Measurements from ENCODE around the gene SLC22A23.

SLC22A23 gene

GRCh38 chr6:3294921-3295871 lies 161.7 kb downstream of the SLC22A23 start:
- no peak for TF ChIP-seq EZH2 (IDR thresholded peaks at IDR 0.05; ENCODE audit: borderline replicate concordance, low read depth, low read length, severe bottlenecking)
- TF ChIP-seq CTCF (IDR thresholded peaks at IDR 0.05; ENCODE audit: borderline replicate concordance, extremely low read depth, low read length, poor library complexity, severe bottlenecking) = no peak
- H3K4me3 ChIP-seq (ENCODE audit: low read depth in 1 of 2, low read length in 2 of 2) = no peak overlapping the region
- H3K27ac ChIP-seq (ENCODE audit: low read length) = no peak overlapping the region
- H3K4me2 ChIP-seq (ENCODE audit: insufficient read depth, low read length) = no peak overlapping the region
- no peaks in the 10 kb centered on the region for H3K79me2 ChIP-seq (ENCODE audit: insufficient read depth, low read length)
- H3K9me3 ChIP-seq (ENCODE audit: insufficient read depth, low read length, severe bottlenecking) = no peaks in the 10 kb centered on the region
- no peak for DNase-seq
- no peak for ATAC-seq (ENCODE audit: insufficient read depth, low read depth)
- H3K36me3 ChIP-seq (ENCODE audit: insufficient read depth, low read length) = no peaks in the 10 kb centered on the region
- no peaks in the 10 kb centered on the region for H3K27me3 ChIP-seq (ENCODE audit: insufficient read depth, low read length, poor library complexity)
- no peak overlapping the region for H3K9ac ChIP-seq (ENCODE audit: low read depth, low read length)
- H4K20me1 ChIP-seq (ENCODE audit: insufficient read depth, low read length) = peaks cover 4% of the 10 kb centered on the region; the same call in 1 of the 2 replicates
- no peak overlapping the region for H2AFZ ChIP-seq (ENCODE audit: low read depth, low read length)
- no peaks in the 10 kb centered on the region for H3K4me1 ChIP-seq (ENCODE audit: insufficient read depth, low read length)

- no peak overlapping the region for H3K4me3 ChIP-seq (ENCODE audit: low read depth in 1 of 2, low read length in 2 of 2)
- no peak overlapping the region for H3K4me2 ChIP-seq (ENCODE audit: insufficient read depth, low read length)
- H3K36me3 ChIP-seq (ENCODE audit: insufficient read depth, low read length) = no peaks in the 10 kb centered on the region
- H3K9ac ChIP-seq (ENCODE audit: low read depth, low read length) = no peak overlapping the region
- peaks cover 4% of the 10 kb centered on the region; the same call in 1 of the 2 replicates for H4K20me1 ChIP-seq (ENCODE audit: insufficient read depth, low read length)
- H3K4me1 ChIP-seq (ENCODE audit: insufficient read depth, low read length) = no peaks in the 10 kb centered on the region
- no peak for DNase-seq
- H3K27me3 ChIP-seq (ENCODE audit: insufficient read depth, low read length, poor library complexity) = no peaks in the 10 kb centered on the region
- no peak for ATAC-seq (ENCODE audit: insufficient read depth, low read depth)
- no peaks in the 10 kb centered on the region for H3K79me2 ChIP-seq (ENCODE audit: insufficient read depth, low read length)
- no peak overlapping the region for H2AFZ ChIP-seq (ENCODE audit: low read depth, low read length)
- TF ChIP-seq EZH2 (IDR thresholded peaks at IDR 0.05; ENCODE audit: borderline replicate concordance, low read depth, low read length, severe bottlenecking) (no peak), CTCF (IDR thresholded peaks at IDR 0.05; ENCODE audit: borderline replicate concordance, extremely low read depth, low read length, poor library complexity, severe bottlenecking) (no peak)
- no peaks in the 10 kb centered on the region for H3K9me3 ChIP-seq (ENCODE audit: insufficient read depth, low read length, severe bottlenecking)
- H3K27ac ChIP-seq (ENCODE audit: low read length) = no peak overlapping the region
Measured at GRCh38 chr6:3294396-3294795, 162.5 kb downstream of the SLC22A23 start.

DNA sequence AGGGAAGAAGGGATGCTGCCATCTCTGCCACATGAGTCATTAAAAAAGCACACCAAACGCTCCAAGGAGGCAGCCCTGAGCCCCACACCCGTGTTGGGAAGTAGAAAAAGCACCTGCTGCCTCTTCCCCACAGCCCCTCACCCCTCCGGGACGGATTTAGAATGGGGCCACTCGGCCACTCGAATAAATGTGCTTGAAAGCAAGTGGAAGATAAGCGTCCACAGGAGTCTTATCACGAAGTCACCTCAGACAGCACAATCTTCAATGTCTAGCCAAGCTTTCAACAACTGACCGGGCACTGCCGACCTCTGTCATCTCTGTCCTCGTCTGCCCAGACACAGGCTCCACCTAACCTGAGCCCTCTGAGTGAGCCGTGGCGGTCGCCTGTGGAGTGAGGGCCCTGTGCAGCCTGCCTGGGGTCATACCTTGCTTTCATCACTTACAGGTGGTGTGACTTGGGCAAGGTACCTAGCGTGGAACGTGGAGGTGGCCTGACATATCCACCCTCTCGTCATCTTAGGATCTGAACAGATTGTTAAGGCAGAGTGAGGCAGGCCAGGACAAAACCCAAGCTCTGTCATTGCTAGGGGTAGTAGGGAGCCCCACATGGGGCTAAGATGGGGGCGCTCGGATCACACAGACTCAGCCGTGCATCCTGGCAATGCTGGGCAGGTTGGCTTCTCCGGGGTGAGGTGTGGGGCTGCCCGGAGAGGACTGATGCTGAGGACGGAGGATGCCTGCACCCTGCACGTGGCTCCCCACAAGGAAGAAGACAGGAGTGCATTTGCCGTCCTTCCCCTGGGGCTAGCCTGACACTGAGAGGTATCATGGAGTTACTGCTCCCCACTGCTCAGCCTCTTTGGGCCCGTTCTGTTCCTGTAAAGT lies 163.3 kb downstream of the SLC22A23 start:
- DNase-seq = no peak
- Histone ChIP-seq H3K4me1 (ENCODE audit: insufficient read depth, low read length) (no peaks in the 10 kb centered on the region), H3K79me2 (ENCODE audit: insufficient read depth, low read length) (no peaks in the 10 kb centered on the region), H4K20me1 (ENCODE audit: insufficient read depth, low read length) (peaks cover 4% of the 10 kb centered on the region; the same call in 1 of the 2 replicates), H3K9ac (ENCODE audit: low read depth, low read length) (no peak overlapping the region), H3K9me3 (ENCODE audit: insufficient read depth, low read length, severe bottlenecking) (no peaks in the 10 kb centered on the region), H3K36me3 (ENCODE audit: insufficient read depth, low read length) (no peaks in the 10 kb centered on the region), H2AFZ (ENCODE audit: low read depth, low read length) (no peak overlapping the region), H3K27me3 (ENCODE audit: insufficient read depth, low read length, poor library complexity) (no peaks in the 10 kb centered on the region), H3K4me3 (ENCODE audit: low read depth in 1 of 2, low read length in 2 of 2) (no peak overlapping the region), H3K27ac (ENCODE audit: low read length) (no peak overlapping the region), H3K4me2 (ENCODE audit: insufficient read depth, low read length) (no peak overlapping the region)
- no peak for ATAC-seq (ENCODE audit: insufficient read depth, low read depth)
- no peak for TF ChIP-seq CTCF (IDR thresholded peaks at IDR 0.05; ENCODE audit: borderline replicate concordance, extremely low read depth, low read length, poor library complexity, severe bottlenecking)
- TF ChIP-seq EZH2 (IDR thresholded peaks at IDR 0.05; ENCODE audit: borderline replicate concordance, low read depth, low read length, severe bottlenecking) = no peak

All from DND-41 (cell line).